Heart right ventricle (tissue), 16 donors: Measurements from ENCODE around the gene EYS. TPM values are rescaled to one million over a fixed set of nuclear protein-coding genes. Genes with fewer than 3 reads are reported as not detected.

Experiments used
- ATAC-seq, 8 donors: fragments of 200-7000 bp; cut with Tn5 transposase; one replicate each; pipeline ENCODE4 v1.9.1; 2020; ENCODE audit warnings: mild to moderate bottlenecking in 8 of 8, moderate library complexity in 8 of 8, moderate number of reproducible peaks in 1 of 8
- DNase-seq, 2 donors: peaks; one replicate each; pipeline ENCODE4 v3.0.0-alpha.2; 2020
- H3K27ac ChIP-seq, 10 donors: fragments of 200-600 bp; sonication (generic) in 2 of 10; one replicate each; pipeline versions ENCODE4 v1.5.0 to v1.8.0; 2020 to 2022; ENCODE audit warnings: mild to moderate bottlenecking in 3 of 10
- H3K27me3 ChIP-seq, 7 donors: fragments of 200-600 bp; one replicate each; pipeline ENCODE4 v1.8.0; 2021 to 2022; ENCODE audit warnings: mild to moderate bottlenecking in 2 of 7
- H3K36me3 ChIP-seq, 9 donors: fragments of 200-600 bp; sonication (generic) in 1 of 9; one replicate each; pipeline versions ENCODE4 v1.5.0 to v1.8.0; 2020 to 2022; ENCODE audit warnings: mild to moderate bottlenecking in 2 of 9
- H3K4me1 ChIP-seq, 9 donors: fragments of 200-600 bp; sonication (generic) in 1 of 9; one replicate each; pipeline versions ENCODE4 v1.5.0 to v1.8.0; 2020 to 2022; ENCODE audit warnings: mild to moderate bottlenecking in 4 of 9
- H3K4me3 ChIP-seq, 10 donors: fragments of 200-600 bp; sonication (generic) in 2 of 10; one replicate each; pipeline versions ENCODE4 v1.5.0 to v1.8.0; 2020 to 2022; ENCODE audit warnings: mild to moderate bottlenecking in 7 of 10, moderate library complexity in 2 of 10
- H3K9me3 ChIP-seq, 11 donors: fragments of 200-600 bp in 10 of 11; sonication (generic) in 2 of 11; one replicate each; pipeline versions ENCODE4 v1.5.0 to v1.8.0; 2013 to 2022; ENCODE audit warnings: mild to moderate bottlenecking in 2 of 11, control low read depth in 1 of 11, moderate library complexity in 1 of 11
- CTCF ChIP-seq, 9 donors: fragments of 200-600 bp; sonication (generic) in 2 of 9; IDR thresholded peaks; one replicate each; pipeline versions ENCODE4 v1.5.0 to v1.8.0; 2021 to 2022; ENCODE audit warnings: antibody characterized with exemption in 9 of 9, mild to moderate bottlenecking in 5 of 9, moderate library complexity in 1 of 9
- WGBS, 2 donors: extraction: QIAGEN DNeasy Blood & Tissue Kit; methylation state at CpG; one replicate each; pipeline ENCODE4 v1.1.7; 2013; ENCODE audit warnings: inconsistent platforms in 1 of 2; 5-methylcytosine and 5-hydroxymethylcytosine counted together
- intact Hi-C, 10 donors: fragments of 100-400 bp; cut with DNase I; formaldehyde crosslinking; loops; one replicate each; pipeline versions ENCODE4 v1.11.1 to v1.14.2; 2022
- polyA plus RNA-seq, 2 donors: library from polyadenylated mRNA; stranded (reverse); fragments of 200-250 nt; gene quantifications; one replicate each; pipeline ENCODE4 v1.2.3, GENCODE V29; 2013
- total RNA-seq, 10 donors: library from RNA; stranded (reverse); fragmentation: NEBNext Ultra II Directional in 3 of 10; extraction: Animal tissue kit (Norgen Biotek cat#: 25700) in 3 of 10; gene quantifications; one replicate each; pipeline versions ENCODE4 v1.2.1 to v1.2.4, GENCODE V29; 2021 to 2023
- donor health status: Arrhythmogenic right ventricular cardiomyopathy.
- donor health status: ischemic (EF 13 %, LVEDD 7.1; RV severe dilation, severe dysfunction).
- donor health status: healthy with polysubstance abuse.
- donor health status: DM: no; HTN: yes; CAD: no.
- donor health status: DM: no; HTN: no; CAD: no.
- donor health status: ischemic (EF 25% LVEDD 6.9; RV normal size, moderate dysfunction).
- donor health status: ischemic (EF 25% LVEDD 5.7; RV mildly dilated, moderate dysfunction).
- donor health status: healthy.
- donor health status: DM: yes; HTN: yes; CAD: no.
- donor health status: Ischemic cardiomyopathy.
- donor health status: ischemic (EF 35%, LVEDD 5.7; RV mildly dilated, moderate dysfunction).
- donor health status: nonischemic (EF 11% LVEDD 7.7; RV severe dilation, severe dysfunction).
- donor health status: DM: yes; HTN: yes; CAD: no.
- donor health status: PGD.
- donor health status: ischemic (EF 29% LVEDD 5.4; RV normal size, mild dysfunction).
- donor health status: nonischemic (EF 23%, LVEDD 6.1; RV moderate dilation, normal function).

EYS gene
- total and polyA plus RNA-seq, 12 donors: 0.02 to 0.40 (median 0.18) TPM; not detected in 8

GRCh38 chr6:65259059-65259458 is 448.0 kb downstream of the EYS start:
- H3K36me3 ChIP-seq: no peaks in the 10 kb centered on the region
- WGBS, 2 donors: 93 to 95% methylated on average over 1 of the region's 1 CpG
- H3K9me3 ChIP-seq: peaks cover 0 to 4% (median 0%) of the 10 kb centered on the region in 11 donors
- TF ChIP-seq CTCF (IDR thresholded peaks at IDR 0.05): no peak
- H3K27me3 ChIP-seq: no peaks in the 10 kb centered on the region
- H3K27ac ChIP-seq: no peak overlapping the region
- no peaks in the 10 kb centered on the region for H3K4me1 ChIP-seq
- intact Hi-C loops: no loop called here
- ATAC-seq (no peak), DNase-seq (no peak)
- no peak overlapping the region for H3K4me3 ChIP-seq

DNA sequence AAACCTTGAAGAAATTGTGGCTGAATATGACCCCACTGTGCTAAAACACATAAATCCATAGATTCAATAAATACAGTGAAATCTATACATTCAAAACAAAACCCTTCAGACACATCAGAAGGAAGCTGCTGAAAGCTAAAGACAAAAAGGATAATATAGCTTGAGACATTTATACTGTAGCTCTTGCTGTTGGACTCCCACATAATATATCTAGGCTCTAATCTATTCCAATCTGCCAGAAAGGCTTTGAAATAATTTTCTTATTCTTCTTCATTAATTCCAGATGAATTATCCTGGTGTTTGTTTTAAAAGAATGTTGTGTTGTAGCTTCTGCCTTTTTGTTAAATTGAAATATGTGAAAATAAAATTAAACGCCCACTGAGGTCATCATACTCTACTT is 454.0 kb downstream of the EYS start:
- Histone ChIP-seq H3K27ac (no peak overlapping the region), H3K9me3 (peaks cover 0 to 4% (median 0%) of the 10 kb centered on the region in 11 donors), H3K4me1 (no peaks in the 10 kb centered on the region), H3K27me3 (no peaks in the 10 kb centered on the region), H3K4me3 (no peak overlapping the region), H3K36me3 (no peaks in the 10 kb centered on the region)
- no peak for ATAC-seq
- intact Hi-C loops: no loop called here
- no peak for DNase-seq
- TF ChIP-seq CTCF (IDR thresholded peaks at IDR 0.05): no peak
- 72 to 88% methylated on average over 1 of the region's 1 CpG for WGBS, 2 donors

GRCh38 chr6:65248101-65248610 is 458.9 kb downstream of the EYS start:
- no peak for DNase-seq
- H3K27ac ChIP-seq: no peak overlapping the region
- H3K9me3 ChIP-seq: no peaks in the 10 kb centered on the region
- ATAC-seq: no peak
- H3K4me1 ChIP-seq: no peaks in the 10 kb centered on the region
- no peaks in the 10 kb centered on the region for H3K36me3 ChIP-seq
- no peak overlapping the region for H3K4me3 ChIP-seq
- no peaks in the 10 kb centered on the region for H3K27me3 ChIP-seq
- intact Hi-C loops: no loop called here
- TF ChIP-seq CTCF (IDR thresholded peaks at IDR 0.05): no peak

DNA sequence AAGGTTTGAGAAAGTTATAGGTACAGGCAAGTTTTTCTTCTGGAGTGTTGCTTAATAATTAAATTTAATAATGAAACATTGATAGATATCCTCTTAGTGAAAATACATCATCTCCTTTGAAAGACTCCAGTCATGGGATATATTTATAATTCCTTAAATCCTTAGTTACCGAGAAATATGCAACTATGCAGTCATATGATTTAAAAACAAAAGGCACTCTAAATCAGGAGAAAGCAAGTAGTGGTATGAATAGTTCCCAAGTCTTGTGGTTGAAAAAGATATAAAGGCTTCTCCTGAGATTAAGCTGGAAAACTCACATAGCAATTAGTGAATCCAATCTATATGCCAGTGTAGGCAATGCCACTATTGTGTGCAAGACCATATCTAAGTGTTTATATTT is 475.4 kb downstream of the EYS start:
- intact Hi-C loops: no loop called here

More for the DNA sequence above, 475.4 kb downstream of the EYS start:
- WGBS, 2 donors: 79 to 84% methylated on average over 1 of the region's 1 CpG
- Histone ChIP-seq H3K27me3 (no peaks in the 10 kb centered on the region), H3K4me1 (no peaks in the 10 kb centered on the region), H3K27ac (no peak overlapping the region), H3K4me3 (no peak overlapping the region), H3K9me3 (peaks cover 0 to 7% (median 0%) of the 10 kb centered on the region in 11 donors), H3K36me3 (no peaks in the 10 kb centered on the region)
- ATAC-seq (no peak), DNase-seq (no peak)
- TF ChIP-seq CTCF (IDR thresholded peaks at IDR 0.05): no peak
